Posterior cingulate gyrus (tissue), 11 donors: ENCODE measurements around the gene SPATA9.

Experiments
- DNase-seq, 10 donors: peaks; one replicate each; pipeline versions ENCODE4 v3.0.0 to v3.0.0-alpha.2; 2020 to 2021; ENCODE audit warnings: mixed read lengths in 3 of 10
- intact Hi-C: fragments of 100-400 bp; cut with DNase I; formaldehyde crosslinking; loops from one replicate; pipeline ENCODE4 v1.15.1; 2023

The SPATA9 gene, protein sequence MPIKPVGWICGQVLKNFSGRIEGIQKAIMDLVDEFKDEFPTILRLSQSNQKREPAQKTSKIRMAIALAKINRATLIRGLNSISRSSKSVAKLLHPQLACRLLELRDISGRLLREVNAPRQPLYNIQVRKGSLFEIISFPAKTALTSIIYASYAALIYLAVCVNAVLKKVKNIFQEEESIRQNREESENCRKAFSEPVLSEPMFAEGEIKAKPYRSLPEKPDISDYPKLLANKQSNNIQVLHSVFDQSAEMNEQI

DNA sequence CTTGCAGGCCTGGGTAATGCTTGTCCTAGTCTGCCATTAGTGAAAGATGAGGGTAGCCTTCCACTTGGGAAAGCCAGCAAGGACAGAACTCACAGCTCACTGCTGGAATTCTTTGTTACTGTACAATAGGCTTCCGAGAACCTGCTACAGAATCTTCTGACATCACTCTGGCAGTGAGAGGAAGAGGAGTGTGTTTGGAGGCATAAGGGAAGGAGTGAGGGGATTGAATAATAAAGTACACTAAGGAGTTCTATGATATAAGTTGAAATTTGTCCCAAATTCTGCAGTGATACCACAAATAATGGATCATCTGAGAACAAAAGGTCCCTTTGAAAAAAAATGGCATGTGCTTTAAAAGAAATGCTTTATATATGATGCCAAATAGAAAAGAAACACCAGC, at the start of gene SPATA9:
Gene SPATA9 (minus strand): TSS at position 101 of the 400 bp plus-strand sequence. CDS start 137 bp downstream, outside the sequence.
- intact Hi-C loops, result no loop called here
- DNase-seq, result no peak

DNA sequence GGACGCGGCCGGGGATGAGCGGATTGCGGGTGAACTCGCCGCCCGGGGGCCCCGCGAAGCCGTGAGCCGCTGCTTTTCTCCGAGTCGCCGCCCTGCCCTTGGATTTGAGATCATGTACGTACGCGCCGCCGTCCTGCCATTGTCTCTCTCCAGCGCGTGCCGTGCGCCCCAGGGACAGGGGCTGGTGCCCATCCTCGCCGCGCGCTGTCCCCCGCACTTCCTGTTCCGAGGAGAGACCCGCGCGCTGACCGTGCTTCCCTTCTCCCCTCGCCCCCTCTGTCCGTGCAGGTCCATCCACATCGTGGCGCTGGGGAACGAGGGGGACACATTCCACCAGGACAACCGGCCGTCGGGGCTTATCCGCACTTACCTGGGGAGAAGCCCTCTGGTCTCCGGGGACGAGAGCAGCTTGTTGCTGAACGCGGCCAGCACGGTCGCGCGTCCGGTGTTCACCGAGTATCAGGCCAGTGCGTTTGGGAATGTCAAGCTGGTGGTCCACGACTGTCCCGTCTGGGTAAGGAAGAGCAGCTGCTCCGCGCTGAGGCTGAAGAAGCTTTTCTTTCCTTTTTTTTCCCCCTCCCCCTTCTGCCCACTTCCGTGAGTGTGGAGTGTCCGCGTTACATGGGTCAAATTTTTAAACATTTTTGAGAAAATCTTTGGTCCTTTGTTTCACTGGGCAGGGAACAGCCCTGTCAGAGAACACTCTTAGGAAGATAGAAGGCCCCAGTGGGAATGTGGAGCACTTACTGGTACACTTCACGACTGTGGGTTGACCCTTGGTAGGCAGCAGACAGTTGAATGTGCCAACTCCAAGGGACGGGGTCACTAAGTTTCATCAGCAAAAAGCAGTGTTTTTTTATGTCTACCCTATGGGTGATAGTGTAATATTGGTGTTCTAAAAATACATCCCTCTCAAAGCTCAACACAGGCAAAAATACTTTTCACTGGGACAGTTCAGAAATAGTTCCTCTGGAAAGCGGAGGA, 49.1 kb upstream of the SPATA9 start:
- intact Hi-C loops, result loop anchor here (2.0 to 5.0 kb wide), 2 partner anchors 50 to 63 kb away; no protein-coding TSS in a partner anchor
- DNase-seq, result peak; percentile 39 to 91 (median 52)

DNA sequence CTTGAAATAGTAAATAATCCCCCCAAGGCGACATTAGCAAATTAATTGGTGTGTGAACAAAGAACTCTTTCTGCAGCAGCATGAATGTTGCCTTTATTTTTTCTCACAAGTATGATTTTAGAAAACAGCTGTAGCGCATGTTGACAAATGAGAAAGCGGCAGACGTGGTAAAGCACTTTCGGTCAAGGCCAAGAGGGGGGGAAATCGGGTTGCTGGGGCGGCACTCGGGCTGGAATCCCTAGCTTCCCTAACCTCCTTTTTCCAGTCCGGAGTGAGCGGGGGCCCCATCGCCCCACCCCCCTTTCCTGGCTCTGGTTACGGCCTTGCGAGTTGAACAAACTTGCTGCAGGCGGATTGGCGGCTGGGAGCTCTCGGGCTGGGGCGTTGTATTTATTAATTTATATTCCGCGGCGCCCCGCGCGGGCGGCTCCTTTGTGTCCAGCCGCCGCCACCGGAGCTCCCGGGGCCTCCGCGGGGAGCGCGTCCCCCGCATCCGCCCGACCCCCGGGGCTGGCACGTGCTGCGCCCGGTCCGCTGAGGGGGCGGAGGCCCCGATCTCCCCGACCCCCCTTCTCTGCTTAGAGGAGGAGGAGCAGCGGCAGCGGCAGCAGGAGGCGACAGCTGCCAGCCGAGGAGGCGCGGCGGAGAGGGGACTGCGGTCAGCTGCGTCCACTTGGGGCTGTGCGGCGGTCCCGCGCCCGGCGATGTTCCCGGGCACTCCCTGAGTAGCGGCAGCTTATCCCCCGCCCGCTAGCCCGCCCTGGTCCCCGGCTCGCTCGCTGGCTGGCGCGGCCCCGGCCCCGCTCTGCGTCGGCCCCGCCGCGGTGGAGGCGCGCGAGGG, 48.2 kb upstream of the SPATA9 start, which contains the start of gene RHOBTB3:
Gene RHOBTB3 (plus strand): TSS at position 607 of the 841 bp plus-strand sequence. CDS start 347 bp downstream, outside the sequence.
- intact Hi-C loops, result loop anchor here (2.0 to 5.0 kb wide), 2 partner anchors 51 to 62 kb away; no protein-coding TSS in a partner anchor
- DNase-seq, result peak; percentile 80 to 97 (median 86)

DNA sequence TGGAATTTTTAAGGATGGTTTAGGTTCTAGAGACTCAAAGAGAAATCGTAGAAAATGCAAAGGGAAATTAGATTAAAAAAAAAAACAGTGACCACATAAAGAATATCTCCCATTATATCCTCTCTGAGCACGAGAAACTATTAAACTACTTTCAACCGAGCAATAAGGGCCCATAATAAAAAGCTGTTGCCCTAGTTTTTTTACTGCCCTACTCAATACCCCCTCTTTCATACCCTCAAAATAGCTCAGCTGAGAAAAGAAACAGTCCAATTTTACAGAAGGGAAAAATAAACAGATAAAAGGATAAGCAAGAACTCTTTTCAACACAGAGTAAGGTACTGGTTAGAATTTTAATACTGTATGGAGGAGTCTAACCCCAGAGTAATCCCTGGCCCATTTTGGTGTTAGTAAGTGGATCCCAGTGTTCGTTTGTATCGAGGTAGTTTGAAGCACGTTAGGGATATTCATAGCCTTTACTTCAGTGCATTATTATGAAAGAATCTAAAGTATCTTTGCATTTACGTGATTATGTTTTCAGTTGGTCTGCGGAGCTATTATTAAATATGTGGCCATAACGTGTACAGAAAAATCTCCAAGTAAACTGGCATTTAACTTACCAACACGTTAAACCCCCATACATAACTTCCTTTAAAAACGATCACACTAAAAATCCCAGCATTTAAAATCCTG, 47.4 kb upstream of the SPATA9 start:
- no peak for DNase-seq
- intact Hi-C loops, result loop anchor here (2.0 to 5.0 kb wide), 2 partner anchors 52 to 61 kb away; no protein-coding TSS in a partner anchor

DNA sequence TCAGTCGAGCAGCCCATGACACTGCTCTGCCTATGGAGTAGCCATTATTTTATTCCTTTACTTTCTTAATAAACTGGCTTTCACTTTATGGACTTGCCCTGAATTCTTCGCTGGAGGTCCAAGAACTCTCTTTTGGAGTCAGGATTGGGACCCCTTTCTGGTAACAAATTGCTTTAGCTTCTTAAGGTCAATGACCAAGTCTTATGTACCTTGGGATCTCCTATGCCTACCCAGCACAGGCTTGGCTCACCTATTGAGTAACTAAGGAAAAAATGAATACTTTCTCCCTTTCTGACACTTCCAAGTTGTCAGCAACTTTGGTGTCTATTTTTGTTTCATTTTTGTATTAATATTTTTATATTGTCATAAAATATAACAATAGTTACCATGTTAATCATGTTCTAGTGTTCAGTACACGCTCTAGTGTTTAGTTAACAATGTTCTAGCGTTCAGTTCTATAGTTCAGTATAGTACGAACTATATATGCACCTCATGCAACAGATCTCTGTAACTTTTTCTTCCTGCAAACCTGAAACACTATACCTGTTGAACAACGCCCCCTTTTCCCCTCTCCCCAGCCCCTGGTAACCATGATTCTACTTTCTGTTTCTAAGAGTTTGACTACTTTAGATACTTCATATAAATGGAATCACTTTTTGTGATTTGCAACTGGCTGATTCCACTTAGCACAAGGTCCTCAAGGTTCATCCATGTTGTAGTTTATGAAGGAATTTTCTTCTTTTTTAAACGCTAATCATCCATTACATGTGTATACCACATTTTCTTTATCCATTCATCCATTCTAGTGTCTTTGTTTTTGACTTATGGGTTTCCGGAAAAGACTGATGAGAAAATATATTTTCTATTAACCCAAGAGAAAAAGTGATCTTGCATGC, 46.6 kb upstream of the SPATA9 start:
- intact Hi-C loops, result loop anchor here (2.0 to 5.0 kb wide), 2 partner anchors 53 to 61 kb away; no protein-coding TSS in a partner anchor

DNA sequence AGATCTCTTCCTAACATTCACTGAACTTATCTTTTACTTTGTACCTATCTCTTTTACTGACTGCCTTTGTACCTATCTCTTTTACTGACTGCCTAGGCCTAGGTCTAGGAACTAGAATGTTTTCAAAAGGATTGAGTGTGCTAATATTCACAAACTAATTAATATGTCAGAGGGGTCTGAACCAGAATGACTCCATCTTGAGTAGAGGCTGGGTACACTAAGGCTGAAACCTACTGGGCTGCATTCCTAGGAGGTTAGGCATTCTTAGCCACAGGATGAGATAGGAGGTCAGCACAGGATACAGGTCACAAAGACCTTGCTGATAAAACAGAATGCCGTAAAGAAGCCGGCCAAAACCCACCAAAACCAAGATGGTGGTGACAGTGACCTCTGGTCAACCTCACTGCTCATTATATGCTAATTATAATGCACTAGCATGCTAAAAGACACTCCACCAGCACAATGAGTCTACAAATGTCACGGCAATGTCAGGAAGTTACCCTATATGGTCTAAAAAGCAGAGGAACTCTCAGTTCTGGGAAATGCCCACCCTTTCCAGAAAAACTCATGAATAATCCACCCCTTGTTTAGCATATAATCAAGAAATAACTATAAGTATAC, 45.8 kb upstream of the SPATA9 start:
- intact Hi-C loops, result no loop called here
- DNase-seq, result no peak

More for the DNA sequence above, 46.6 kb upstream of the SPATA9 start:
- no peak for DNase-seq

DNA sequence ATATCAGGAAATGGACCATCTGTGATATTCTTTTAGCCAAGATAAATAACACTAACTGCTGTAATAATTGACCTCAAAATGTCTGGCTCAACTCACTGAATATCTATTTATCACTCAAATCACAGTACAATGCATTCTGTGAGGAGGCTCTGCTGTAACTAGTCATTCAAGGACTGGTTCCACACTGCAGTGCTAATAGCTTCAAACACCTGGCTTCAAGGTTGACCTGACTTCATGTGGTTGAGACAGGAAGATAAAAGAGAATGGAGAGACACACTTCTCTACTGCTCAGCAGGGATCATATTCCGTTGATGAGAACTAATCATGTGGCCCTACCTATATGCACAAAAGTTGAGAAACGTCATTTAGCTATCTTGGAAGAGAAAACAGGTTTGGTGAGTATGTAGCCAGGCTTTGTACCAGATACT, 45.0 kb upstream of the SPATA9 start:
- no peak for DNase-seq
- intact Hi-C loops, result no loop called here

DNA sequence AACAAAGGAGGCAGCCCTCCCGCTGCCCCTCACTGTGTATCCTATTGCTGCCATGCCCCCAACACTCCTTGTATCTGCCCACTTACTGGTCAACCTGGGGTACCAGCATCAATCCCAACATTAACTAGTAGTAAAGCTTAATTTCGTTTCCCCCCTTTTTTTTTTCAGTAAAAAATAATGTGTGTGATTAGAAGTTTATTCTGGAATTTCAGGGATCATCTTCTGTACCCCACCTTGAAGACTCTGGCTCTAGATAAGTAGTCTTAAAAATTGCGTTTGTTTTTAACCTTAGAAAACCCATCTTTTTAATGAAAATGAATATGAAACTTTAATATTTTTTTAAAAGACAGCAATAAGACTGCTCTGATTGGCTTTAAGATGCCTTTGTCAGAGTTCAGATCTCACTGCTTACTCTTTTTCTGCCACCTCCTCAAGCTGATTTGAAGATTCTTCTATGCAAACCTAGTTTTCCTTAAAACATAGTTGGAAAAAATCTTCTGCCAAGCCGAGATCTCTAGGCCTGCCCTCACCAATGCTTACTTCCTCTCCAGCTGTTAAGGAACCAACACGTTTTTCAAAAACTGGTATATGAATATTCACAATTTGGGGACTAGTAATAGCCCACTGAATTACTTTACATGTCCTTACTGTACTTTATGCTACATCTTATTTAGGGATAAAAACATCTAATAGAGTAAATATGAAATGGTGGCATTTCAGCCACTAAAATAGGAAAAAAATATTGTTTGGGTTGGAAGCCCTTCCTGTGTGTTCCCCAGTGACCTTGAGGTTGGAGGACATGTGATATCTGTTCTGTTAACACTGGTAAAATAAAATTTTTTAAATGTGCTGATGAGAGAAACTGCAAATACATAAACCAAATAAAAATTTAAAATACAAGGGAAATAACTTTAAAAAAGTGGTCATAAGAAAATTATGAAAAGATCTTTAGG, 44.3 kb upstream of the SPATA9 start:
- no peak for DNase-seq
- intact Hi-C loops, result no loop called here

DNA sequence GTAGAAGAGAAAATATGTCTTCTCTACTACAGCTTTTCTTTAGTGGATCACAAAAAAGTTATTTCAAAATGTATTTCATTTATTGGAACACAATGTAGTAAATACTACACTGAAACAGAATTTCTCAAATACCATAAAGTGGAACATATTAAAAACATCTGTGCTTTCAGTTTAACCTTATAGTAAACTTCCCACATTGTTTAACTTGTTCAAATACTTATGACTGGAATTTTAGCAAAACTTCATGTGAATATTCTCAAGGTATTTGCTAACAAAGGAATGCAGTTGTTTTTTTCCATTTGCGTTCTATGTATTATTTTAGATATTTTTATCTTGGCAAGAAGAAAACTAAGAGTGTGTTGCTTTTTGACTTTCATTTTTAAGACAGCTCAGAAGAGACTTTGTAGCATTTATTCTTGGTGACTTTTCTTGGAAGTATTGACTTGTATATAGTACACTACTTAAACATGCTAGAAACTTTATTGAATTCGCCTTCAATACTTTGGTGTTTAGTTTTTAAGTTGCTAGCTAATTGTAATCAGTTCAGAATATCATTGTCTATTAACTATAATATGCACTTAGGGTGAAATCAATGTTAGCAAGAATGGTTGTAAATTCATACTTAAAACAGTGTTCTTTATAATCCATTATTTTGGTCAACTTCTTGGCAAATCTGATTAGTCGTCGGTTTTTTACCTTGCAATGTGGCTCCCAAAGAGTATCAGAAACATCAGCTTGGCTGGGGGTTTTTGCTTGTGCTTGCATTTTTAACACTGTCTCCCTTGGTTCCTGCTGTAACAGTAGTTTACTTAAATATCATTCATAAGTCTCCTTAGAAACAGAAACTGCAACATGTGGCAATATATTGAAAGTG, 43.4 kb upstream of the SPATA9 start:
- DNase-seq, result no peak
- intact Hi-C loops, result no loop called here

DNA sequence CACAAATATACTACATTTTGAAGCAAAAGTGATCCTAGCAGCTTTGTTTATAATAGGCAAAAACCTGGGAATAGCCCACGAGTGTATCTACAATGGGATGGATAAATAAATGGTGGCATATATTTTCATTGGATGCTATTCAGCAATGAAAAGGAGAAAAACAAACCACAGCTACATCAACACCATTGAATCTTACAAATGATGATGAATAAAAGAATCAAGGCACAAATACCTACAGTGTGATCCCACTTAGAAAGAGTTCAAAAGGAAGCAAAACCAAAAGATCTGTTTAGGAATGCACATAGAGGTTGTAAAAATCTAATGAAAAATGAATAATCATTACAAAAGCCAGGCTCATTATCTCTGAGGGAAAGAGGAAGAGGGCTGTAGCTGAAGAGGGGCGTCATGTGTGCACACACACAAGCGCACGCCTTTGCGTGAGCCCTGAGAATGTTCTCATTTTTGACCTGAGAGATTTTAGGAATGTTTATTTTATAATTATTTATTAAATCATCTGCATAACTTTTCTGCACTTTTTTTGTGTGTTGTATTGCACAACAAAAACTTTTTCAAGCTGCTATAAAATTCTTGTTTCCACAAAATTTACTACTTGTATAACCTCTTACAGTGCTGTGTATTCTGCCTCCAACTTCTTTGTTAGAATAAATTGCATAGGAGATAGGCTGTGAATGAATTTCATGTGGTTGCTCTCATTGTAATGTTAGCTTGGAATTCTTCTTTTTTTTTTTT, 42.5 kb upstream of the SPATA9 start:
- no peak for DNase-seq
- intact Hi-C loops, result no loop called here

DNA sequence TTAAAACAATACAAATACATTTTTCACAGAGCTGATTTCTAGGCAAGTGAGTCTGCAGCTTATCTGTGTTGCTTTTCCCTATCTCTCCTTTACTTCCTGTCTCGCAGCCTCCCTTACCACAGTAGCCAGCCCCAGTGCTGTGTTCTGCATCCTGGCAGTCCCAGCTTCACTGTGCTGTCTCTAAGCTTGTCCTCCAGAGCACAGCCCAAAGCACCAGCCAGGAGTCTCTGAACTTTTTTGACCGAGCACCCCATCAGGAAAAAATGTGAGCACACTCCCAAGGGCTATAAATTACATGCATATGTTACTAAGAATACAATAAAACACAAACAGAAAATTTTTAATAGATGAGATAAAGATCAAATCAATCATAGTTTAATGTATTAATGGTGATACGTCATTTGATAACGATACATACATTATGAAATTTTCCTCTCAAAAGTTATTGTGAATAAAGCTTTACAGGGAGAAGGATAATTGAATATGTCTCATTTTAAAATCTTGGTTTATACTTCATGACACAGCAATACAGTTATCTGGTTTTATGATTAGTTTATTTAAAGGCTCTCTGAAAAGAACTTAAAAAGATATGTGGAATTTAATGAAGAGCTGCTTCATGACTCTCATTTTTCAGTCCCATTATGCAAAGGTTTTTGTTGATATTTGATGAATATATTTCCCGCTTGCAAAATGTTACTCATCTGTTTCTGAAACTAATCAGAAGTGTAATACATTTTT, 41.0 kb upstream of the SPATA9 start:
- no peak for DNase-seq
- intact Hi-C loops, result no loop called here

DNA sequence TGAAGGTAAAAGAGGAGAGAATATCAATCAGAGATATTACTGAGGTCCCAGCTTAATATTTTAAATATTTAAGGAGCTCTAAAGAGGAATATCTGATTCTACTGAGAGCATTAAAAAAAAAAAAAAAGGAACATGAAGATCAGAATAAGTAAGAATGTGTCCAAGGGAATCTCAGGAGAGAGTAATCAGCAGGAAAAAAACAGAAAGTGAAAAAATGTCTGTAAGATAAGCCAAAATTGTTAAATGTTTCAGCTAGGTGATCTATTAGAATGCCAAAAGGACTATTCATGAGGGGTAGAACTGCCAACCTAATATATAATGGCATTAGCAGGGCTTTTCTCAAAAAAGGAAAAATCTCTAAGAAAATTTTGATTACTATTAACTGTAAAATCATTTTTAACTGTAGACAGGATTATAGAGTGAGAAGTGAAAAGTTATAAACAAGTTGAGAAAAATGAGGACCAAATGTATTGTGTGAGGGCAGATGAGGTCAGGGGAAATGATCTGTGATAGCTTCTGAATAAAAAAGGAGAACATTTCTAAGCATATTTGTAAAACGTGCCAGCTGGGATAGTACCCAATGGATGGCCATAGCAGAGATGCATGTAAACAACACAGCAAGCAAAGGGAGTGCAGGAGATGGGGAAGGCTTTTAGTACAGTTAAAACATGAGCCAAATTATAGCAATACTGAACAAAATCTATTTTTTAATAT, 38.9 kb upstream of the SPATA9 start:
- intact Hi-C loops, result no loop called here
- no peak for DNase-seq

DNA sequence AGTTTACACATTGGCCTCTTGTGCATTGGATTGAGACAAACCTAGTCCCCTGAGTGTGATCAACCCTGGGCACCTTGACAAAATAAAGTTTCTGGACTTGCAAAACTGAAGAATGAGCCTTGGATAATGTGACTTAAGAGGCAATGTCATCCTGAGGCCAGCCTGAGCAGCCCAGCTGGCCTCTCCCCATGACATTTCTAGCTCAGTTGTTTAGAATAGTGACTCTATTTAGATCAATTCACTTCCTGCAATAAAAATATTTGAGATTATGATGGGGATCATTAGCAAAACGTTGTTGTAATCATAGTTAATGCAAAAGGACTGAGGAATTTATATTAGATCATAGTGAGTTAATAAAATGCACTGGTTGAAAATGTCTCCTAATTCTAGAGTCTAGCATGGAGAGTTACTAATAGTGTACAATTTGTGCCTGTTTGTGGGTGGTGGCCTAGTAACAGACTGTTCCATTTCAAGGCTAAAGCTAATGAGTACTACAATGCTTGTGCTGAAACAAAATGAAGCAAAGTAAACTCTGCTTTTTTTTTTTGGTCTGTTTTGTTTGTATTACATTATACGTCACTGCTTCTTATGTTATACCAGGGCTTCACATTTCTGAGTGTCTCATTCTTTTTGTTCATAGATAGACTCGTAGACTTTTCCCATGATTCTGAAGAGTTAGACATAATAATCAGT, 37.4 kb upstream of the SPATA9 start:
- intact Hi-C loops, result no loop called here
- no peak for DNase-seq
